Fibroblast of upper back skin (primary cell): Measurements from ENCODE around the gene SERBP1.
"Not testable (repeated sequence)": the region's sequence is repeated elsewhere in the genome, so short reads cannot be mapped to it uniquely, and the experiment has no call there.

Experiments used
- DNase-seq: peaks from one replicate; pipeline ENCODE4 v3.0.0-alpha.2; 2013

The SERBP1 gene

GRCh38 chr1:67430358-67431155 is at the start of gene SERBP1:
Gene SERBP1 (minus strand): TSS chr1:67430402. CDS start chr1:67430300, 102 bp downstream.
- DNase-seq: peak; percentile 96

- peak; percentile 64 for DNase-seq
These were observed 49.1 kb upstream of the SERBP1 start for GRCh38 chr1:67479146-67479891.

DNA sequence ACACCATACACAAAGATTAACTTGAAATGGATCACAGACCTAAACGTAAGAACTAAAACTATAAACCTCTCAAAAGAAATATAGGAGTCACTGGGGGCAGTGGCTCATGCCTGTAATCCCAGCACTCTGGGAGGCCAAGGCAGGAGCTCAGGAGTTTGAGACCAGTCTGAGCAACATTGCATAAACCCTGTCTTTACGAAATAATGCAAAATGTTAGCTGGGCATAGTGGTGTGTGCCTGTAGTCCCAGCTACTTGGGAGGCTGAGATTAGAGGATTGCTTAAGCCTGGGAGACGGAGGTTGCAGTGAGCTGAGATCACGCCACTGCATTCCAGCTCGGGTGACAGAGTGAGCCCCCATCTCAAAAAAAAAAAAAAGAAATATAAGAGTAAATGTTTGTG is 46.7 kb upstream of the SERBP1 start:
- DNase-seq: no peak

- no peak for DNase-seq
These were observed 45.8 kb upstream of the SERBP1 start for GRCh38 chr1:67476006-67476482.

- DNase-seq: no peak
These were observed 41.9 kb upstream of the SERBP1 start for GRCh38 chr1:67472056-67472455.

DNA sequence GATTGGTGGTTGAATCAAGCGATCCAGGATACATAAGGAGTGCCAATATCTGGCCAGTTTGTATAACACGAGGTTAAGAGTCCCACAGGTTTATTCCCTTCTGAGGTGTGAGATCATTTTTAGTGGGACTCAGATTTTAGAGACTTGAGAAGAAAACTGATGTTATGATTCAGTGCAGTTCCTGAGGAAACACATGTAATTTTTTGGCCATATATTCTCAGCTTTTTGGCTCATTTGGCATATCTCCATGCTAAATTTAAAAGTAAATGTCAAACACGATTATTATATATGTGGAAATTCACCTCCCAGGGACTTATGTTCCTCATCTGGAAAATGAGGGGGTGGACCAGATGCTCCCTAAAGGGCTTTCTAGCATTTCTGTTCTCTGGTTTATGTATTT is 39.2 kb upstream of the SERBP1 start:
- no peak for DNase-seq

GRCh38 chr1:67468066-67468718 is 38.0 kb upstream of the SERBP1 start:
- no peak for DNase-seq

DNA sequence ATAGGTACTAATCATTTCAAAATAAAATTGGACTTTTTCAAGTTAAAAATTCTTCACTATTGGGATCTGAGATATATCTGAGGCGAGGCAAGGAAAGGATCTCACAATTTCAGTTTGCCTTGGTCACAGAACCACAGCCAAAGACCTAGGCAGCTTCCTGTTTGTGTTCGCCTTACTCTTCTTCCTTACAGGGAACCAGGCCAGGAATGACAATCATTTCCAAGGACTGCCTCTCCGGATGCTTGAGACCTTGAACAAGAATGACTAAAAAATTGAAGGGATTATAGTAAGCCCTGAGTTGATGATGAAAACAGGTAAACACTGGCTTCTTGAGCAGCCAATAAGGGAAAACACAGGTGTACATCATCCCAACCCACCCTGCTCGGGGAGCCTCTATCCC is 35.2 kb upstream of the SERBP1 start:
- no peak for DNase-seq

DNA sequence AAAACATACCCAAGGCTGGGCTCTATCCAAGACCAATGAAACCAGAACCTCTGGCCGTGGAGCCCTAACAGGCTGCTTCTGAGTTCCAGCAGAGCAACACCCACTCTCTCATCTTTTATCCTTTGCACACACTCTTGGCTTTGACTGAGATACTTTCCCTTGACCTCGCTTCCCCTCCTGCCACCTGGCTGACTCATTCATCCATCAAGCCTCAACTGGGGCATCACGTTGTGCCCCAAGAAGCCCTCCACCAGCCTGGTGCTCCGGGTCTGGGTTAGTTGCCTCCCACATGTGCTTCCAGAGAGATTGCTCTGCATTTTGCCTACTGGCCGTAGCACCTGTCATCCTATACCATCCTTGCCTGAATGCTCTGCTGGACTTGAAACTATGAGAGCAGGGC is 34.5 kb upstream of the SERBP1 start:
- no peak for DNase-seq

- DNase-seq: no peak
These were observed 33.9 kb upstream of the SERBP1 start for GRCh38 chr1:67464058-67464457.

DNA sequence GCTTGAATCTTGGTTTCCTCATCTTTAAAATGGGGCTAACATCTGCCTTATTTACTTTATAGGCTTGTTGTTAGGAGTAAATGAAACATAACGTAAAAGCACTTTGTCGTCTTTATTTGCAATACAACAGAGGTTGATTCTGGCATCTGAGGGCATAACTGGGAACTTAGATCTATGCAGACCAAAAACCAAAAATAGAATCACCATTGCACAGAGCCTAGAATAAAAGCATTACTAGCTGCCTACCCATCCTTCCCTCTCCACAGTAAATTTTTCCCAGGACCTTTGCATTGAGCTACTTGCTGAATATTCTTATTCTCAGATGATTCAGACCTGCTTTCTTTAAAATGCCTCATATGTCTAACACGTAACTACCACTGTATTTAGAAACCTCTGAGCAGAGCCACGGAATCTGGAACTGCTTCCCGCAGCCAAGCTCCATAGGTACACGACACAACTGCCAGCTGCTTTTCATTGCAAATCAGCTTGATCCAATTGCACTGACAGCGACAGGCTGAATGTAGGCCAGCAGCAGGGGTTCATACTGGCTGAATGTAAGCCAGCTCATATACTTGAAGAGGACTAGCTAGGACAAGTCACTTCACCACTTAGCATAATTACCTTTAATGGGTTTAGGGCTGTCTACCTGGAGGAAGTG is 33.2 kb upstream of the SERBP1 start:
- DNase-seq: peak; percentile 59

DNA sequence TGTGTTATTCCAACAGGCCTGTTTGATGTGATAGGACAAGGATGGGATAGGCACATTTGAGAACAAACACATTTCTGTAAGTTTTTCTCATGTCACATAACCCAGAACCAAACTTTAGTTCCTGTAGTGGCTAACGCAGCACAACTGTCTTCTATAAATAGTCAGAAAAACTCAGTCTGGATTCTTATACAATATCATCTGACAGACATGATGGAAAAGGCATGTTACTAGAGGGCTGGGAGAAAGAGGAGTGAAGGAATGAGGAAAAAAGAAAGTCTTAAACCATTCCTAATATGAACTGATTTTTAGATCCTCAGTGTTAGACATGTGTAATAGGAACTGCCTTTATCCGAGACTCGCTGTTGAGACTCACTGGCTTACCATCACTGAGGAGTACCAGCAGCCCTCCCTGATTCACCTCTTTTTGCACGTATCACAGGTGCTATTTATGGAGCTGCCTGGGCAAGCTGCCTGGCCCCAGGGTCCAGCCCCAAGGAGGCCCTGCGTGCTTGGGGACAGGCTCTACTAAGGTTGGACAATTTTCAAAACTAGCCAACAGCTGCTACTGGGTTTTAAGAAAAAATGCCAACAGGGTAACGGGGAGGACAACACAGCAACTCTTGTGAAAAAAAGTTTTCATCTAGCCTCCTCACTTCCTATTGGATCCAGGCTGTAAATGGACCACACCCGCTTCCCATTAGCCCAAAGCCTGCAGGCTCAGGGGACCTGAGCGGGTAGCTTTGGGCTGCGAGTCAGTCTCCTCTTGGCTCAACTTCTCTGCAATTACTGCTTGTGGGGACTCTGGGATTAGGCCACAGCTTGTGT is 30.7 kb upstream of the SERBP1 start:
- peak; percentile 30 for DNase-seq

DNA sequence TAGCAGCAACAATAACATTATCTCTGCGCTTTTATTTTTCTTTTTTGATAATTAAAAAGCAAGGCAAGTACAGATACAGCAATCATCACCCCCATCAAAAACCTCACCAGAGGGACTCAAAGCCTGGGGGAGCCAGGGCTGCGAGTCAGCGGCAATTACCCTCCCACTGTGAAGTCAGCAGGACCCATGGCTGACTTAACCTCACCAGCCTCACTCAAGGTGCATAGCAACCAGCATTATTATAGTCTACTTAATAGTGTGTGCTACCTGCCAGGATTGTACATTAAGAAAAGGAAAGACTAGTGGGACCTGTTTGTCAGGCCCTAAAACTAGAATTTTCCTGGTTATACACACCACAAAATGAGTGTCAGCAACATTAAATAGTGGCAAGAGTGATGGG is 28.9 kb upstream of the SERBP1 start:
- DNase-seq: no peak

DNA sequence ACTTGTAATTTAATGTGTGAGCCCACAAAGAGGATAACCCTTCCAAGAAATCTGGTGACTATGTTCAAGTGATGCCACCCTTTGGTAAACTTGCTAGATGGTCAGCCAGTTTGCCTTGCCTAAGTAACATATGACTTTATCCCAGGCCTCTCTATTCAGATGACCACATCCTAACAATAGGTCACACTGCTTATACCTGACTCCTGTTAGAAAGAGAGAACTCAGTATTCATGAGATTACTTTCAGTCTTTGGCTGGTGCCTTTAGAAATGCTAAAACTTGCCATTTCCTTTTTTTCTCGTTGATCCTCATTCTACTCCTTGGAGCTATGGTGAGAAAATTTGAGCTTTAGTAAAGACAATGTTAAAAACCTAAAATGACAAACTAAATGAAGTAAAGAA is 28.5 kb upstream of the SERBP1 start:
- no peak for DNase-seq

DNA sequence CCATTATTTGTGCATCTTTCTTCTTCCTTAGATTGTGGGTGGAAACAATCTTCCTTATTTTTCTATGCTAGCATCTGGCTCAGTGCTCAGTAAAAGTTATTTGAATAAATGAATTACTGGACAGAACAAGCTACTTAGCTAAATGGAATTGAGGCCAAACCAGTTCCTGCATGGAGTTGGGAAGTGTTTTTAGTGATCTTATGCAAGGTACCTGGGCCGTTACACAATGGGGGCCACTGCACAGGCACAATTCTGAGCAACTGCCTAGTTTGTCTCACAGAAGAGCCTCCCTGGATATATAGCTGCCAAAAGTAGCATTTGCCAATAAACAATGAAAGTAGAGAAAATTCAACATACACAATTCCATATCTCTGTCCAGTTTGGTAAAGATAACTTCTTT is 27.0 kb upstream of the SERBP1 start:
- DNase-seq: no peak

DNA sequence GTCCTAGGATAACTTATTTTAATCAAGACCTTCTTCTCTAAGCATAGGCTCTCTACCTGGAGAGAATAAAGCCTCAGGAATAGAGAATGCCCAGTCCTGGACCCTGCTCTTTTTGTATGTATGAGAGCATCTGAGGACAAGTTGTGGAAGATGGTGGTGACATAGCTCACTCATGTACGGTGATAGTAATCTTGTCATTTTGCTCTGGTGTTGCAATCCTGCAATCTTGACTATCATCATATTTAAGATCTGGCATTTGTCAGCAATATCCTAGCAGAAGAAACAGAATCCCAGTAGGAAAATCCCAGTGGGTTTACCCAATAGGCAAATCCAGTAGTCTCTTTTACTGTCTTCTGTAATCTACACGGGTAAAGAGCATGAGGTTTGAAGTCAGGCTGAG is 21.6 kb upstream of the SERBP1 start:
- DNase-seq: no peak

DNA sequence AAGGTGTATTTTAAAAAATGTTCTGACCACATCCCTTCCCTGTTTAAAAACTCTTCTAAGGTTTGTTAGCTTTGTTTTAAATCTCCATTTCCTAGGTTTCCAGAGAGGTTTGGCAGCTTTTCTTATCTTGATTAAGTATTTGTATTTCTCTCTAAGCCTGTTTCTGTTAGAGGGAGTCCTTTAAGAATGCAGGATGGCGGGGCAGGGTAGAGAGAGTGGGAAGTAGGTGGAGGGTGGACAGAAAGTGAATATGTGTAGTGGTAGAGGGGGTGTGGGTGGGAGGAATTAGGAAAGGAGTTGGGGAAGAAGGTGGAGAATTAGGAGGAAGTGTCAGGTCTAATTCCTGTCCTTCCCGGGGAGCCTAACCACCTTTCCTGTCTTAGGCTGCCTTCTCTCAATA is 21.2 kb upstream of the SERBP1 start:
- no peak for DNase-seq

DNA sequence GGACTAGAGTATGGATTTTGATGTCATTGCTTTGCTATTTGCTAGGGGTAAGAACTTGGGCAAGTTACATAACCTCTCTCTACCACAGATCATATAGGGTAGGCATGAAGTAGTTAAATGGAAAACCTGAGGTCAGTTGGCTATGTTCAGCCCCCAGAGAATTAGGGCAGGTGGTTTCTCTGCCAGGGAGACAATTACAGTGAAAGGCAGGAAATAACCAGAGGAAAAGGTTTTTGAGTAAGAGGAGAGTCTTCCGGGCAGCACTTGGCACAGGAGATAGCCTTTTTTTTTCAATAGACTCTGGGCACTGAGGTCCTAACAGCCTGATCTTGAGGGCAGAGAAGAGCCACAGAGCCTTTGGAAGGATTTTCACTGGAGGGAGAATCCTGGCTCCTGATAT is 16.7 kb upstream of the SERBP1 start:
- no peak for DNase-seq

DNA sequence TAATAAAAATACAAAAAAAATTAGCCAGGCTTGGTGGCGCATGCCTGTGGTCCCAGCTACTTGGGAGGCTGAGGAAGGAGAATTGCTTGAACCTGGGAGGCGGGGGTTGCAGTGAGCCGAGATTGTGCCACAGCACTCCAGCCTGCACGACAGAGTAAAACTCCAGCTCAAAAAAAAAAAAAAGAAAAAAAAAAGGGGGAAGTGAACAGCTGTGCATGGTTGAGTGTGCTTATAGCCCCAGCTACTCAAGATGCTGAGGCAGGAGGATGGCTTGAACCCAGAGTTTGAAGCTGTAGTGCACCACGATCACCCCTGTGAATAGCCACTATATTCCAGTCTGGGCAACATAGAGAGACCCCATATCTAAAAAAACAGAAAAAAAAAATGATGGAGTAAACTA is 15.8 kb upstream of the SERBP1 start:
- DNase-seq: not testable (repeated sequence)

- no peak for DNase-seq
These were observed 11.6 kb upstream of the SERBP1 start for GRCh38 chr1:67441739-67442281.

DNA sequence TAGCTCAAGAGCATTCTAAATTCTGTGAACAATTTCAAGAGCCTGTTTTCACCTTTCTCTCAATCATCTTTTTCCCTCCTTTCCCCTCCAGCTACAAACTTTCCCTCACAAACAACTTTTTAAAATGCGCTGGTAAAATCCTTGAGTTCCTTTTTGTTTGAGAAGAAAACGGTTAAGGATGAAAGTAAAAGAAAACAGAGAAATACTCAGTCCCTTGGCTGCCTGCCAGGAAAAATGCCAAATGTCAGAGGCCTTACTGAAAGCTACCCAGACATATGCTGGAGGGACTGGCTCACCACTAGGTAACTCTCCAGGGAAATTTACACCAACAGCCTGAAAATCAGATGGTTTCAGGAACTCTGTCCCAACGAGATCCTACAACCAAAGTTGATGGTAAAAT is 11.0 kb upstream of the SERBP1 start:
- peak; percentile 56 for DNase-seq

GRCh38 chr1:67440339-67440738 is 10.1 kb upstream of the SERBP1 start:
- DNase-seq: no peak
